ENCODE measurements around the gene AZIN2. TPM values are rescaled to one million over a fixed set of nuclear protein-coding genes. Genes with fewer than 3 reads are reported as not detected.
A peak's percentile ranks its signal among the peaks of the same experiment; 100 is the strongest.

Gene AZIN2
- total RNA-seq, 4 donors from 2014 or later, result 11.6 to 93.3 (median 42.0) TPM

DNA sequence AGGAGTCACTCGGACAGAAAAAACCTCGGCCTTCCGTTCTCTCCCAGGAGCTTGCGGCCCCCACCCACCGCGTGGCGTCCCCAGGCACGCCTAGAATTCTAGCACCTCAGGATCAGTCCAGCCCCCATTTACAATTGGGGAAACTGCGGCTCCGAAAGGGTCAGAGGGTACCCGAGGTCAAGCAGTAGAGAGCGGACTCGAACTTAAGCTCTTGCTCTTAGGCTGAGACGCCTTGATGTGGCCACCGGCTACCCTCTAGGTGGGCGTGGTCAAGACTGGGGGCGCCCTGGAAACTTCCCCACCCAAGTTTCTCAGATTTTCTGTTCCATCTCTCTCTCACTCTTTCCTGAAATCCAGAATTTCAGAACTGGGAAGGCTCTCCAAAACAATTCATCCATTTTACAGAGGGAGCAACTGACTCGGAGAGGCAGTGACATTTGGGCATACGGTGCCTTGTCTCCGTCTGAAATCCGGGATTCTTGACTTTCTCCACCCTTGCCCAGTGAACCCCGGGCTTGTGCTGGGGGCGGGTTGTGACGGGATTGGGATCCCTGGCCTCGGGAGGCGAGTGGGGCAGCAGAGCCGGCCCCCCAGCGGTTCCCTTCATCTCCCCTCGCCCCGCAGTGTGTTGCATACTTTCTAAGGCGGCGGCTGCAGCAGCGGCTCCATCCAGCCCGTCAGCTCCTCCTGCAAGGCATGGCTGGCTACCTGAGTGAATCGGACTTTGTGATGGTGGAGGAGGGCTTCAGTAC, 777 bp downstream of the AZIN2 start:
- in situ Hi-C loops (cut with MboI; ENCODE audit: low pct_ligation_motif_present in 1 of 4, low pct_unique_long_range_greater_than_20kb in 1 of 4, low sequenced_read_pairs in 3 of 4), result no loop called here
- Histone ChIP-seq H3K27ac (peak overlapping the region; percentile 46 to 79 (median 72)), H3K4me1 (peaks cover 5 to 26% (median 17%) of the 10 kb centered on the region in 4 donors), H3K4me3 (peak overlapping the region; percentile 50 to 82 (median 62)), H3K9me3 (no peaks in the 10 kb centered on the region), H3K36me3 (no peaks in the 10 kb centered on the region), H3K27me3 (no peaks in the 10 kb centered on the region)
- peak; percentile 26 for DNase-seq
- intact Hi-C loops (cut with DNase I; ENCODE audit: low total_unique reads), result no loop called here
- WGBS, 2 donors (ENCODE audit: low coverage in 1 of 2), result 0 to 16% methylated on average over 1 to 31 of the region's 35 CpGs
- no peak for TF ChIP-seq POLR2A (IDR thresholded peaks at IDR 0.05)
- no peak for TF ChIP-seq POLR2AphosphoS5 (IDR thresholded peaks at IDR 0.05)
- no peak for TF ChIP-seq CTCF (IDR thresholded peaks at IDR 0.05)
- TF ChIP-seq EP300 (IDR thresholded peaks at IDR 0.05; ENCODE audit: low read depth), result no peak

DNA sequence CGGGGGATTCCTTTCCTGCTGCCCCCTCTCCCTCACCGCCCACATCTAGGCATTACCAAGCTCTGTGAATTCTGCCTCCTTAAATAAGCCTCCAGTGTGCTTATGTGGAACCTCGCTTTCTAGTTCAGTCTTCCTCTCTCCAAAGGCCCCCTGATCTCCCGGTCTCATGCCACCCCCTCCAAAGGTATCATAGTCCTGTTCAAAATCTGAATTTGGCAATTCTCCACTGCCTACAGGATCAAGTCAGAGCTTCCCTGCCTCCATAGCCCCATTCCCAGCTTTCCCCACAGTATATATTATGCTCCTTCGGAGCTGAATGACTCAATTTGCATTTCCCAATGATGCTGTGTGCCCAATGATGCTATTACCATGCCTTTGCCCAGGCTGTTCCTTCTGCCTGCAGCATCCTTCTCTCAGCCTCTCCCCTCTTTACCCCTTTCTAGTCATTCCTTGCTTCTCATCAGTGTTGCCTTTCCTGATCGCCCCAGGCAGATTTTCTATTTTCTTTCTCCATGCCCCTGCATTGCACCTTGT, 1.7 kb downstream of the AZIN2 start:
- no peak overlapping the region for H3K27ac ChIP-seq

DNA sequence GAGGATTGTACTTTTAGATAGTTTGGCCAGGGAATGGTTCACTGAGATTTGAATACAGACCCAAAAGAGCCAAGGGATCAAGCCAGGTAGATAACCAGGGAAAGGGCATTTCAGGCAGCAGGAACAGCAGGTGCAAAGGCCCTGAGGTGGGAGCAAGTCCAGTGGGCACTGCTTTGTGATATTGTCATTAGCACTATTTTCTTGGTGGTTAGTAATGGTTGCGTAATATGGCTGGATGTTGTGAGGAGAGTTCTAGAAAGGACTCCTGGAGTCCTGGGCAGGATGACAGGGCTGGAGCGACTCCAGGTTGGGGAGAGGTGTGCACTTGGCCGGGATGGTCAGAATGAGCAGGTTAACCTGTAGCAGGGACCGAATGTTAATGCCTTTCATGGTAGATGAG, 4.4 kb downstream of the AZIN2 start:
- no peaks in the 10 kb centered on the region for H3K36me3 ChIP-seq
- no peak for TF ChIP-seq EP300 (IDR thresholded peaks at IDR 0.05; ENCODE audit: low read depth)
- no peak for TF ChIP-seq CTCF (IDR thresholded peaks at IDR 0.05)
- TF ChIP-seq POLR2A (IDR thresholded peaks at IDR 0.05), result no peak
- no peak for TF ChIP-seq POLR2AphosphoS5 (IDR thresholded peaks at IDR 0.05)
- no peaks in the 10 kb centered on the region for H3K27me3 ChIP-seq
- in situ Hi-C loops (cut with MboI; ENCODE audit: low pct_ligation_motif_present in 1 of 4, low pct_unique_long_range_greater_than_20kb in 1 of 4, low sequenced_read_pairs in 3 of 4) (no loop called here), intact Hi-C loops (cut with DNase I; ENCODE audit: low total_unique reads) (no loop called here)
- peaks cover 4 to 25% (median 15%) of the 10 kb centered on the region in 4 donors for H3K4me1 ChIP-seq
- no peak overlapping the region for H3K27ac ChIP-seq
- 77 to 86% methylated on average over 4 of the region's 4 CpGs for WGBS, 2 donors (ENCODE audit: low coverage in 1 of 2)
- H3K4me3 ChIP-seq, result no peak overlapping the region
- H3K9me3 ChIP-seq, result no peaks in the 10 kb centered on the region
- DNase-seq, result no peak

More for the DNA sequence above, 1.7 kb downstream of the AZIN2 start:
- Histone ChIP-seq H3K36me3 (no peaks in the 10 kb centered on the region), H3K4me1 (peaks cover 5 to 26% (median 17%) of the 10 kb centered on the region in 4 donors), H3K27me3 (no peaks in the 10 kb centered on the region), H3K9me3 (no peaks in the 10 kb centered on the region), H3K4me3 (no peak overlapping the region)
- in situ Hi-C loops (cut with MboI; ENCODE audit: low pct_ligation_motif_present in 1 of 4, low pct_unique_long_range_greater_than_20kb in 1 of 4, low sequenced_read_pairs in 3 of 4) (no loop called here), intact Hi-C loops (cut with DNase I; ENCODE audit: low total_unique reads) (no loop called here)
- no peak for TF ChIP-seq POLR2AphosphoS5 (IDR thresholded peaks at IDR 0.05)
- TF ChIP-seq EP300 (IDR thresholded peaks at IDR 0.05; ENCODE audit: low read depth), result no peak
- no peak for TF ChIP-seq CTCF (IDR thresholded peaks at IDR 0.05)
- TF ChIP-seq POLR2A (IDR thresholded peaks at IDR 0.05), result no peak
- 82% methylated on average over 6 of the region's 6 CpGs for WGBS, 2 donors (ENCODE audit: low coverage in 1 of 2)
- no peak for DNase-seq

DNA sequence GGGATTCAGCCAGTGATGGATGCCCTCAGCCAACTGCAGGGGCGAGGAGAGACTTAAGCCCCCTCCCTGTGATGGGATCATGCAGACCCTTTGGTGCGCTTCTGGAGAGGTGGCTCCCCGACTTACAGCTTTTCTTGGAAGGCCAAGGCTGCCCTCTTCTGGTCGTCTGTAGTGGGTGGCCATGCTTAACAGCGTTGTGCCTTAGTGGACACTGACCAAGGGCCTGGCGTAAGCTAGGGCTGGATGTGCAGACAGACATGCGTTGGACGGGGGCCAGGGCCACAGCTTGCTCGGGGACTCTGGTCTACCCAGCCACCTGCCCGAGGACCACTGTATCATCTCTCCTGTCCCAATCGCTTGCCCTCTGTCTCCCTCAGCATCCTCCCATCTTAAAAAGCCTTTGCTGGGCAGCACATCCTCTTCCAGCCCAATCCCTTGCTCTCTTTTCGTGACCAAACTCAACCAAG, 5.5 kb downstream of the AZIN2 start:
- DNase-seq, result peak; percentile 72
- Histone ChIP-seq H3K4me3 (no peak overlapping the region), H3K9me3 (no peaks in the 10 kb centered on the region), H3K36me3 (no peaks in the 10 kb centered on the region), H3K27ac (no peak overlapping the region), H3K4me1 (peaks cover 0 to 20% (median 9%) of the 10 kb centered on the region in 4 donors), H3K27me3 (no peaks in the 10 kb centered on the region)
- peak; percentile 65 to 71 (median 68) for TF ChIP-seq CTCF (IDR thresholded peaks at IDR 0.05)
- TF ChIP-seq EP300 (IDR thresholded peaks at IDR 0.05; ENCODE audit: low read depth), result no peak
- 34 to 59% methylated on average over 4 to 11 of the region's 12 CpGs for WGBS, 2 donors (ENCODE audit: low coverage in 1 of 2)
- intact Hi-C loops (cut with DNase I; ENCODE audit: low total_unique reads), result loop anchor here (2.0 kb wide), 1 partner anchor 152 kb away; no protein-coding TSS in a partner anchor
- in situ Hi-C loops (cut with MboI; ENCODE audit: low pct_ligation_motif_present in 1 of 4, low pct_unique_long_range_greater_than_20kb in 1 of 4, low sequenced_read_pairs in 3 of 4), result no loop called here
